Kidney tubule cell (primary cell): Measurements from ENCODE around the gene LEF1.

Source experiments
- DNase-seq: peaks from one replicate; pipeline ENCODE4 v3.0.0-alpha.2; 2018; ENCODE audit warnings: low spot score

The LEF1 gene

DNA sequence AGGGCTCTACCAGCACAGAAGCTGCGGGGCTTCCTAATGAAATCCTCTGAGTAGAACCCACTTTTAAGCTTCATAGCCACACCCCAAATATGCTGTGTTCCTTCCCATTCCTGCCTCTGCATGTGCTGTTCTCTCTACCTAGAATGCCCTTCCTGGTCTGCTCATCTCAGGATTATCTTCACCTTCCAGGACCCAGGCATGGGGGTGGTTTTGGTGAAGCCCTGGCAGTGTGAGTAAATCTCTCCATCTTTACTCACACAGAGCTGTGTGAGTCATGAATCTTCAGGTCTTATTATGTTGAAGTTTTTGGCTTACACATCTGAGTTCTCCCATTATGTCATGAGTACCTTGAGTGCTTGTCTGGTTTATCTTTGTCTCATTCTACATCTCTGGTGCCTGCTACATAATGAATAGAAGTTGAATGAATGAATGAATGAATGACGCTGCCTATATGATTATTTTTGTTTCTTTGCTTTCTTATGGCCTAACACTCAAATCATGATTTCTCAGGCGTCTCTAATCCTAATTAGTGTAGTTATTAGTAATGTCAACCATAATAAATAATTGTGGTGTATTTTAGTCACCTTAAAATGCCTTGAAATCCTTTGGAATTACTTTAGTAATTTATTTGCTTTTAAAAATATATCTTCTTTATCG lies 137.2 kb downstream of the LEF1 start:
- peak; percentile 59 for DNase-seq

DNA sequence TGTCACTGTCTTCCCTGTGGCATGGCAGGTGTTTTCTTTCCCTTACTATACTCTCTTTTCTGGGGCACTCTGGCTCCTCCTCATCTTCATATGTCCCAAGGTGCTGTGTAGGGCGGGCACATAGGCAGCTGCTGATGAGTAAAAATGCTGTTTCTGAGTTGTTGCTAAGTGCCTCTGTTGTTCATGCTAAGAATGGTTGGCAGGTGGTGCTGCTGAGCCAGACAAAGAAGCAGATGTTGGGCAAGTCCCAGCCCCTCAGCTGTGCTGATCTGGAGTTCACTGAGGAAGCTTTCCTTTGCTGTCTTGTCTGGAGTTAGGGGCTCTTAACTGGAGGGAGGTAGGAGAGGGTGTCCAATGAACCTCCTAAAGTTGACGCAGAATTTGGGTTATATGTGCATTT lies 138.4 kb downstream of the LEF1 start:
- DNase-seq, result peak; percentile 70

DNA sequence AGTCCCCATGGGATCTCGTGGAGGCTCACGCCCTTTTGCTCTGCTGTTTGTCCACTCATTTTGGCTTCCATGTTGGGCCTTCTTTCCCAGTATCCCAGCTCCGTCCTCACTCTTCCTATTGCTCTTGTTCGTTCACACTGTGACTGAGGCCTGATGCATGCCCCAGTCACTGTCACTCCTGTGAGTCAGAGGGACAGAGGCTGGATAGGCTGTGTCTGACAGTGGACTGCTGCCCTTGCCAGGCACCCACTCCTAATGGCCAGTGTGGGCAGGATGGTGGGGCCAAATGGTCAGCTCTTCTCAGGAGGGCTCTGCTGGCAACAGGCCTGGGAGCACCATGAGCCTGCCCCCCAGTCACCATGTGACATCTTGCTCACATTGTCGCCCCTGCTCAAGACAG lies 139.0 kb downstream of the LEF1 start:
- peak; percentile 58 for DNase-seq

DNA sequence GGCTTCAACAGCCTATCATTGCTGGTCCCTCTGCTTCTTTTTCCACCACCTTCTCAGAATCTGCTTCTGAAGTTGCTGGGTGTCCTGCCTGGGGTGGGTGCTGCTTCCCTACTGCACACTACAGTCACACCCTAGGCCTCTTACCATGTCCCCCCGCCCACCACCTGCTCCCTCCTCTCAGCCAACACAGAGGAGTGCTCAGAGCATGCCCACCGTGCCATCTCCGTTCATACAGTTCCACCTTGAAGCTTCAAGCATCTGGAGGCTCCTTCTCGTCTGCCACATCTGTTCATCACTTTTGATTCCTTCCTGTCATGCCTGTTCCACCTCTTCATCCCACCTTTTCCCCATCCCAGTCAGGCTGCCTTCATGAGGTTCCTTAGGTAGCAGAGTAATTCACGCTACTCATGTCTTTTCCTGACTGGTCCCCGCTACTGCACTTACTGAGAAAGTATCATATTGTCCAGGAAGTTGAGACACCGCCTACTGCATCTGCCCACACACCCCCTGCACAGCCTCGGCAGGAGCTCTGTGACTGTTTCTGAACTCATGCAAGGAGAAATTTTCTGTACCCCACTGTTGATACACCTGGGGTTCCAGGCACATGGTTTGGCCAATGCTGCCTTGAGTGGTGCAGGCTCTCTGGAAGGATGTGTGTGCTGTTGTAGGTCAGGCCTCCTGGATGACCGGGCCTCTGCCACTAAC lies 139.6 kb downstream of the LEF1 start:
- DNase-seq, result no peak

DNA sequence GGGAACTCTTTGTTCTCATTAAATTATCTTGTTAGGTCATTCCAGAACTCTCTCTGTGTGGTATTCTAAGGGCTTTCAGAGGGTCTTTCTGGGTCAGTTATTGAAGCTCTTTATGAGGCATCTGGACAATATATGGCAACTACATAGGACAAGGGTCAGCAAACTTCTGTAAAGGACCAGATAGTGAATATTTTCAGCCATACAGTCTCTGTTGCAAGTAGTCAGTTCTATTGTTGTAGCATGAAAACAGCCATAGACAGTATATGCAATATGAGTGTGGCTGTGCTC lies 143.9 kb downstream of the LEF1 start:
- no peak for DNase-seq

DNA sequence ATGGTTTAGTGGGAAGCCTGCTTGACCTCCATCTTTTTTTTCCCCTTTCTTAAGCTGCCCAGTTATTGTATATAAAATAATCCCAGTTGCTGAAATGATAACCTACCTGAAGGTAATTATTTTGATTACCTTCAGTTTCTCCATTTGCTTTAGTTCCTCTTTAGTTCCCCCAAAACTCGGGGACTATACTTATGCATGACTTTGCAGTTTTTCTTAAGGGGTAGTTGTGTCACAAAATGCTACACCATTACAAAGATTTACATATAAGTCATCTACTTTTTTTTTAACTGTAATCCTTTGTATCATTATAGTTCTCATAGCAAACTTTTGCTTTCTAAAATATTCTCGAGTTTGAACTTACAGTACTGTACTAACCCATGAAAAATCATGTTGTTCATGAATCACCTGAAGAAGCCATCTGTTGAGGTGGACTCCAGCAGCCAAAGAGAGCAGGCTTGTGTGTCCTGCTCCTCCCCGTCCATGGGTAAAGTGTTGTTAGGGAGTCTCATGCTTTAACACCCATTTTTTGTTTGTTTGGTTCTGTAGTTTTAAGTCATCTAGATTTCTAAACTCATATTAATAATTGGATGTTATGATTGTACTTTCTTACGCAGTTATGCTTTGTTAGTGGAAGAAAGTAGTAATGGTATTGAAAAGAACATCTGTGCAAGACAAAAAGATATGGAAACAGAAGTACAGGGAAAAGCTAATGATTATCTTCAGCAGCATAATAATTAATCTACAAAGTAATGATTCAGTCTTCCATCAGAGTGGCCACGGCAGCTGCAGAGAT lies 144.5 kb downstream of the LEF1 start:
- DNase-seq, result peak; percentile 79

DNA sequence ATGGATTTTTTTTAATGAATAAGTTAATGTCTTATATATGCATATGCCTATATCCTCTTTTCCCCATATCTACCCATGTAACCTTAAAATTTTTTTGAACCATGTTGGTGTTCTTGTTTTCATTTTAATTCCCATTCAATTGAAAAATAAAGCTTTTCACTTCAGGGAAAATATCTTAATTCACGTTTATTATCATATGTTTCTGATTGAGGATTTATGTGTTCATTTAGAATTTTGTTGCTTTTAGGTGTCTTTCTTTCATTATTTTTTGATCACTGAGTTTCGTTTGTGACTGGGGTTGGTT lies 149.9 kb downstream of the LEF1 start:
- DNase-seq, result no peak

DNA sequence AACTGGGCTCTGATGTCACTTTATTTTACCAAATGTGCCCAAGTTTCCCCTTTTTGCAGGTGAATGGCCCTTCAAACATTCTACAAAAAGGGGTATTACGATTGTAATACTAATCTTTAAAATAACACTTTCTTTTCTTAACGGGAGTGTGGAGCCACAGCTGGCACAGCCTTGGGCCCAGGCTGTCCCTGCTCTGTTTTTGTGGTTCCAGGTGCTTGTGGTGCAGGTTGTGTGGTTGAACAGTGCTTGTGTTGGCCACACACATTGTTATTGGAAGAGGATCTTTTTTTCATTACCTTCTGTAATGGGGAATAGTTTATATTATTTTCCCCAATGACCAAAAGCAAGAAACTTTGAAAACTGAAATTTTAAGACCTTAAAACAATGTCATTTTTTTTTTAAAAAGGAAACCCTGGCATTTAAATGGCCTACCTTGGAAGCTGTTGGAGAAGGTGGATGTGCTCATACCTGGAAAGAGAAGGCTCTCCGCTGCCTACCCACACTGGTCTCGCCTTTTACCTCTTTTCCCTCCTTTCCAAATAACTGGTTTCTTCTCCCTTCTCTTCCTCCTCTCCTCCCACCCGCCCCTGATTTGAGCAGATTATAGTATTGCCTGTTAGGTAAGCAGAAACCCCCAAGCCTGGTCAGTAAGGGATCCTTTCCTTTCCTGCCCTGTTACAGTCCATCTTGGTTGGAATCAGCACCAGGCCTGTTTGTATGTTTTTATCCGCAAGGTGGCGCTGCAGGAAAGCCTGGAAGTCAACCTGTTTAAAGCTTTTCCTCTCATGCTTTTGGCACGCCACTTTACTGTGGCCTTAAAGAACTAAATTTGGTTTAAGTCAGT lies 150.5 kb downstream of the LEF1 start:
- peak; percentile 76 for DNase-seq

DNA sequence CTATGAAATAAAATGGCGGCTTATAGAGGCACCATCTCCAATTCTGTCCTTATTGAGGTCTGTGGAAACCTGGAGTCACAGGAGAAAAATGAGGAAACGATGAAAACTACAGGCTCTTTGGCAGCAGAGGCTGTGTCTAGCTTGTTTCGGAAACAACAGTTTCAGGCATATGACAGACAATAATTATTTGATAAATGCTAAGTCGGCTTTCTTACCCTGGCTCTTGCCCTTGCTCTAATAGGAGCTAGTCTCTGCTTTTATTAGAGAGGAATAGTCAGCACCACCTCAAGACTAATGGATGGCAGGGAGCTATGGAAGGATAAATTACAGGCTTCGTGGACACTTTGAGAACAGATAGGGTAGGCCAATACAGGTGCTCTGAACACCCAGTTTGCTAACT lies 154.8 kb downstream of the LEF1 start:
- DNase-seq, result no peak

DNA sequence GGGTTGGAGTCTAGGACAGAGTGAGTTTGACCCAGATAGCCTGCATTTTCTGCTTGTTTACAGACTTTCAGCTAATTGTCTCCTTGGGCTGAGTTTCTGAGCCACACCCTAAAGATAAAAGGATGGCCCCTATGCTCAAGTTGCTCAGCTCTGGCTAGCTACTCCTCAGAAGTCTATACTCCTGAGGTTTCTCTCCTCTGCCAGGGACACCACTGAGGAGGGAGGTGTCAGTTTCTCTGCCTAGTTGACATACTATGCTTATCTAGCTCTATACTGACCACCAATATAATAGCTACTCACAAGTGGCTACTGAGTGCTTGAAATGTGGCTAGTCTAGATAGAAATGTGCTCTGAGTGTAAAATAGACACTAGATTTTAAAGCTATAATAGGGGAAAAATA lies 155.4 kb downstream of the LEF1 start:
- DNase-seq, result no peak

DNA sequence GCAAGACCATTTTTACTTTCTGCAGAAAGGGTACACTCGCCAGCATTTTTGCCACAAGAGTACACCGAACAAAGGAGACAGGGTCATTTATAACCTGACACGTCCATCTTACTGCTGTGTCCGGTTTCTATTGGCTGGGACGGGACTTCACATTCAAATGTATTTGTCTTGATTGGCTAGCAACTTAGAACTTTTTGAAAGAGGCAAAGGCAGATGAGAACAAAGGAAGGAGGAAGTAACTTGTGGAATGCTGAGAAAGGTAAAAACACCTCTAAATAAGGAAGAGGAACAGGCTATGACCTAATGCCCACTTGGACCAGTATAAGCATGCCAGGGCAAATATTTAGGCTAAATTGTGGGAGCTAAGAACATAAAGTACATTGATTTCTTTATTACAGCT lies 156.3 kb downstream of the LEF1 start:
- peak; percentile 43 for DNase-seq

DNA sequence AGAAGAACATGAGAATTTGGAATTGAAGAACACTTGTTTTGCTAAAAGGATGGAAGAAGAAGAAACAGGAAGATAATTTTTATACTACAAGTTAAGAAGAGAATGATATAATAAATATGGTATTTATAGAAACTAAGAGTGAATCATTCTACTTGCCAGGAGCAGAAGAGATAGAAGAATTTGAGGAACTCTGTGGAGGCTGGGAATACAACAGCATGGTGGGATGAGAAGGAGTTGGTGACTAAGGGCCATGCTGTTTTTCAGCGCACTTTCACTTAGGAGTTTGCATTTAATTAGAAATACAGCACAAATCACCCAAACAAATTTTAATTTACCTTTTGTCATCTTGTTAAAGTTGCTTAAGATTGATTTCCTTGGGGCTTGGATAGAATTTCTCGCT lies 158.6 kb downstream of the LEF1 start:
- DNase-seq, result peak; percentile 64

DNA sequence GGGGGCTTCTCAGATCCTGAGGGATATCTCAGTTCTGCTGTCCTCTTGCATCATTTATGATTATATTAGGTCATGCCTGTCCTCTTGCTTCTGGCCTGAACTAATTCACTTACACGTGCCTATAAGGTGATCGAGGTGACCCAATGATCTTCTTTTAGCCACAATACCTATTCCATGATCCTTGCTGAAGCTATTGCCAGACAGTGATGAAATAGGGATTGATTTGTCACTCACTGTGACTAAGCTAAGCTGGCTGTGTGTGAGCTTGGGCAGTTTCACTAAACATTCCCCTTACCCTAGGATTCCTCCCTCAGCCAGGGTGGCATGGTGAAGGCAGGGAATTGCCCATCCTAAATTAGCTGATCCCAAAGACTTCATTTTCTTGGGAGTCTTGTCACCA lies 160.0 kb downstream of the LEF1 start:
- DNase-seq, result peak; percentile 84

DNA sequence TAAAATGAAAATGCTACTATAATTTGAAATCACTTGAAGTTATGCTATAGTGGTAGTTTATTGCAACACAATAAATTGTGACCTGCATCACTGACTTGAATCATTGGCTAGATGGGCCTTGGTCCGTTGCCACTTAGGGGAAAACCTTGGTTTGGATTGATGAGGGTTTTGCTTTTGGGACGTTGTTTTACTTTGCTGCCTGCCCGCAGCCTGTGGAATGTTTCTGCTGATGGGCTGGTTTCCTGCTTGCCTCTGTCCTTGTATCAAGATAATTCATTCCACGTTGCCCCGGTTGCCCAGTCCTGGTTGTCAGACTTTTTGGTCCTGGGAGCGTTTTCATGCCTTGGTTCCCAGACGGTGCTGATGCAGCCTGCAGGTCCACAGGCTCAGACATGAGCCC lies 160.7 kb downstream of the LEF1 start:
- DNase-seq, result no peak

DNA sequence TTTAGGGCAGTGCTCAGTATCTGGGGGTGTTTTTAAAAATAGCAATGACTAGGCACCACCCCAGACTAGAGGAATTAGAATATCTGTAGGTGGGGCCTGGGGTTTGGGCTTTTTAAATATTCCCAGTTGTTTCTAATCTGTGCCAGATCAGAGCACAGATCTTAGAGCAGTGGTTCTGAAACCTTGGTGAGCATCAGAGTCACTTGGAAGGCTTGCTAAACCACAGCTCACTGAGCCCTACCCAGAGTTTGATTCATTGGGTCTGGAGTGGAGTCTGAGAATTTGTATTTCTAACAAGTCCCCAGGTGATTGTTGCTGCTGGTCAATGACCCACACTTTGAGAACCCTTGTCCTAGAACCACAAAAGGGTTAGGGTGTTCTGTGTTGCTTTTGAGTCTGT lies 162.4 kb downstream of the LEF1 start:
- no peak for DNase-seq

DNA sequence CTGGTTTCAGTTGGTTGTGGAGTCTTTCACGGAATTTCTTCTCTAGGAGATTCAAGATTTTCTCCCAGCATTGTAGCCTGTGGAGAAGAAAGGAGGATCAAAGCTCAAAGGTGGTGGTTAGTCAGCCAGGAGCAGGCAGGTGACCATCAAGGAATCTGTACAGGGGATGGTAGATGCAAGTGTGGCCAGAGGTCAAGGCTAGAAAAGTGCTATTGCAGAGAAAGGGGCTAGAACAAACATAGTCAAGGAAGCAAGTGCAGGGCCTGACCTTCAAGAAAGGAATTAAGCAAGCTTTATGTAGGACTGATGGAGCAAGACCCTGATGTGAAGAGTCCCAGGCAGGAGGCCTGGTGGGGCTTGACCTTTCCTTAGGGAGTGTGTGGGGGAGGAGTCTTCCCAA lies 162.9 kb downstream of the LEF1 start:
- no peak for DNase-seq

DNA sequence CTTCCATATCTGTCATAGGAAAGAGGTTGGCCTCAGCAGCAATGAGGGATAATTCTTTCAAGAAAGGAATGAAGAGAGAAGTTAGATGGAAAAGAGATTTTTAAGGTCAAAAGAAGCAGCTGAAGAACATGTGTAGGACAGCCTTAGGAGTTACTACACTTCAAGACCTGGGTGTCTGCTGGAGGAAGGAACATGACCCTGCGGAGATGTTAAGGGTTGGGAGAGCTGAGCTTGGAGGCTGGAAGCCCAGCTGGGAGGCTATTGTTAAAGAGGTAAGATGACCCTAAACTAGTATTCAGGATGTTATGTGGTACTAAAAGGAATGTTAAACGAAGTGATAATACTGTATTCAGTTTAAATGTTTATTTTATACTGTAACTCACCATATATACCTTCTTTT lies 164.1 kb downstream of the LEF1 start:
- DNase-seq, result no peak

DNA sequence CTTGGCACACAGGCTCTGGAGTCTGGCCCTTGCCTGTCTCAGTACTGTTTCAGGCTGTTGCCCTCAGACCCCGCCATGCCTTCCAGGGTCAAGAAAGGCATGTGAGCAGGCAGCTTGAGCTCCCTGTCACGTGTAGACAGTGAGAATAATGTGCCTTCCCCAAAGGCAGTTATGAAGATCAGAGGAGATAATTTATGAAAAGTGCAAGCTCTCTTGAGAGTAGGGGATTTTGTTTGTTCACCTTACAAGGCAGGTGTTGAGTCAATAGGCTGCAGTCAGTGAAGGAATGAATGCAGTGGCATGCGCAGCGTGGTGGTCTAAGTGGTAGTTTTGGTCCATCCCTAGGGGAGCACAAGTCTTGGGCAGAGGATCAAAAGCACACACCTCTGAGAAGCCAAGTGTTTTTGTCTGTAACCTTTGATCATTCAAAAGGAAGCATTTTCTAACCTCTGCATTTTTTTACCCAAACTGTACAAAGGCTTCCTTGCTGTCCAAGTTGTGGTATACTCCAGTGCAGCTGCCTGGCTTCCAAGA lies 164.7 kb downstream of the LEF1 start:
- no peak for DNase-seq

DNA sequence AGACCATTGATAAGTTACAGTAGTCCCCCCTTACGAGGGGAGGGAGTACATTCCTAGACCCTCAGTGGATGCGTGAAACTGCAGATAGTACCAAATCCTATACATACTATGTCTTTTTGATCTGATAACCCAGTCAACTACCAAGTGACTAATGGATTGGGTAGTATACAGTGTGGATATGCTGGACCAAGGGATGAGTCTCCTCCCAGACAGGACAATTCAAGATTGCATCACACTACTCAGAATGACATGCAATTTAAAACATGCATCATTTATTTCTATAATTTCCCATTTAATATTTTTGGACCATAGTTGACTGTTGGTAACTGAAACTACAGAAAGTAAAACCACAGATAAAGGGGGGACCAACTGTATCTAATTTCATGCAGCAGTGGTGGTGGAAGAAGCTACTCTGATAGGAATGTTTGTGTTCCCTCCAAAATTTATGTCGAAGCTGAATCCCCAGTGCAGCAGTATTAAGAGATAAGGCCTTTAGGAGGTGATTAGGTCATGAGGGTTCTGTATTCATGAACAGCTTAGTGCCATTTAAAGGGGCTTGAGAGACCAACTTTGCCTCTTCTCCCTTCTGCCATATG lies 167.1 kb downstream of the LEF1 start:
- no peak for DNase-seq

DNA sequence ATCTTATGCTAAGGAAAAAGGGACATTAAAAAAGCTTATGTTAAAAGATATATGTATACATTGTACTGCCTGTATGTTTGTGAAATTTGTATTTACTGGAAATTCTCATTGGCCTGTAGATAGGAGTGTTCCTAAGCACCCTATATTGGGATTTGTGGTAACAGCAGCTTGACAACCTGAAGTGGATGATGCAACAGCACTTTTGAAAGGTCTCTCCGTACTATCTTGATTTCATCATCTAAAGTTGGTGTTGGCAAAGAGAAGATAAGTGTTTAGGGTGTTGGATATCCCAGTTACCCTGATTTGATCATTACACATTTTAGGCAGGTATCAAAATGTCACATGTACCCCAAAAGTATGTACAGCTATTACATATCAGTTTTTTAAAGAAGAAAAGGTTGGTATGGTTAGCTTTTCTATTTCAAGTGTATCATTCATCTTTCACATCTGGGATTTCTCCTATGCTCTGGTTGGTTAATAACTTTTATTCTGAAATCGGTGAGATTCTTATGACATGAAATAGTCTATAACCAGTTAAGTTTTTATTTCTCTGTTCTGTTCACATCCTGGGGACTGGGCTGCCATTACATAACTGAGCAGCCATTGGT lies 168.7 kb downstream of the LEF1 start:
- no peak for DNase-seq

DNA sequence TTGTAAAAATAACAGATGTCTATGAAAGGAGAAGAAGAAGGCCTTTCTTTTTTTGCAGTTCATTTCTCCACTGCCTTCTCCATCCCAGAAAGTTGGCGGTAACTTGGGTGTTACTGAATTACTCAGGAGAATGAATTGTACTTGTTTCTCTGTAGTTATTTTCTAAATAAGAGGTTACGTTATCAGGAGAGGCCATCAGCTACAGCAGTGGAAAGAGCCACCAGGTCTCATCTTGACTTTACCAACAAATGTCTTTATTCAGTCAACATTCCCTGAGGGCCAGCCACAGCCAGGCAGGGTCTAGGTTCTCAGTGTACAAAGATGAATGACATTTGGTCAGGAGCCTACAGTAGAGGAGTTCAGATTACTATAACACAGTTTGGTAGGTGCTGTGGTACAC lies 170.9 kb downstream of the LEF1 start:
- no peak for DNase-seq
